Left lung (tissue), 10 donors: ENCODE results near the gene MAP3K9. TPM values are rescaled to one million over a fixed set of nuclear protein-coding genes. Genes with fewer than 3 reads are reported as not detected.

ENCODE experiments used
- ATAC-seq: fragments of 200-7000 bp; cut with Tn5 transposase; one replicate; pipeline ENCODE4 v1.9.1; 2020; ENCODE audit warnings: moderate library complexity
- DNase-seq, 4 donors: peaks; one replicate each; pipeline ENCODE4 v3.0.0-alpha.2; 2013 to 2020
- H3K27ac ChIP-seq, 2 donors: fragments of 200-600 bp; sonication (generic) in 1 of 2; one replicate each; pipeline versions ENCODE4 v1.5.0 to v1.8.0; 2020 to 2021
- H3K27me3 ChIP-seq, 2 donors: fragments of 200-600 bp; sonication (generic) in 1 of 2; one replicate each; pipeline versions ENCODE4 v1.5.0 to v1.8.0; 2020 to 2021
- H3K36me3 ChIP-seq, 2 donors: fragments of 200-600 bp; sonication (generic) in 1 of 2; one replicate each; pipeline versions ENCODE4 v1.5.0 to v1.8.0; 2020 to 2021
- H3K4me1 ChIP-seq, 2 donors: fragments of 200-600 bp; one replicate each; pipeline ENCODE4 v1.8.0; 2021
- H3K4me3 ChIP-seq, 2 donors: fragments of 200-600 bp; sonication (generic) in 1 of 2; one replicate each; pipeline versions ENCODE4 v1.5.0 to v1.8.0; 2020 to 2021; ENCODE audit warnings: mild to moderate bottlenecking in 1 of 2
- H3K9me3 ChIP-seq, 2 donors: fragments of 200-600 bp; sonication (generic) in 1 of 2; one replicate each; pipeline versions ENCODE4 v1.5.0 to v1.8.0; 2020 to 2021
- intact Hi-C, 2 donors: fragments of 100-400 bp; cut with DNase I; formaldehyde crosslinking; loops; one replicate each; pipeline versions ENCODE4 v1.11.2 to v1.14.2; 2022
- polyA plus RNA-seq, 6 donors: library from polyadenylated mRNA; unstranded; fragments of 120-200 nt; gene quantifications; one replicate each; pipeline ENCODE4 v1.2.1, GENCODE V29; 2013; ENCODE audit not compliant: insufficient read length in 6 of 6
- total RNA-seq, 2 donors: library from RNA; stranded (reverse); fragmentation: NEBNext Ultra II Directional; extraction: Animal tissue kit (Norgen Biotek cat#: 25700); gene quantifications; one replicate each; pipeline ENCODE4 v1.2.1, GENCODE V29; 2021
- TF ChIP-seq, protein P1 (sequence below), 2 donors: fragments of 200-600 bp; sonication (generic) in 1 of 2; IDR thresholded peaks; one replicate each; pipeline versions ENCODE4 v1.5.0 to v1.8.0; 2021; ENCODE audit warnings: antibody characterized with exemption in 2 of 2
- donor health status: DM: no; HTN: yes; CAD: no.
- donor health status: DM: no; HTN: no; CAD: no.

The MAP3K9 gene
- total and polyA plus RNA-seq, 8 donors = 5.1 to 13.1 (median 6.4) TPM

- Histone ChIP-seq H3K27ac (no peak overlapping the region), H3K4me3 (no peak overlapping the region), H3K4me1 (peaks cover 0 to 16% of the 10 kb centered on the region in 2 donors), H3K9me3 (no peaks in the 10 kb centered on the region), H3K27me3 (no peaks in the 10 kb centered on the region), H3K36me3 (no peaks in the 10 kb centered on the region)
- DNase-seq (no peak), ATAC-seq (no peak)
- TF ChIP-seq, protein P1, sequence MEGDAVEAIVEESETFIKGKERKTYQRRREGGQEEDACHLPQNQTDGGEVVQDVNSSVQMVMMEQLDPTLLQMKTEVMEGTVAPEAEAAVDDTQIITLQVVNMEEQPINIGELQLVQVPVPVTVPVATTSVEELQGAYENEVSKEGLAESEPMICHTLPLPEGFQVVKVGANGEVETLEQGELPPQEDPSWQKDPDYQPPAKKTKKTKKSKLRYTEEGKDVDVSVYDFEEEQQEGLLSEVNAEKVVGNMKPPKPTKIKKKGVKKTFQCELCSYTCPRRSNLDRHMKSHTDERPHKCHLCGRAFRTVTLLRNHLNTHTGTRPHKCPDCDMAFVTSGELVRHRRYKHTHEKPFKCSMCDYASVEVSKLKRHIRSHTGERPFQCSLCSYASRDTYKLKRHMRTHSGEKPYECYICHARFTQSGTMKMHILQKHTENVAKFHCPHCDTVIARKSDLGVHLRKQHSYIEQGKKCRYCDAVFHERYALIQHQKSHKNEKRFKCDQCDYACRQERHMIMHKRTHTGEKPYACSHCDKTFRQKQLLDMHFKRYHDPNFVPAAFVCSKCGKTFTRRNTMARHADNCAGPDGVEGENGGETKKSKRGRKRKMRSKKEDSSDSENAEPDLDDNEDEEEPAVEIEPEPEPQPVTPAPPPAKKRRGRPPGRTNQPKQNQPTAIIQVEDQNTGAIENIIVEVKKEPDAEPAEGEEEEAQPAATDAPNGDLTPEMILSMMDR (IDR thresholded peaks at IDR 0.05) = no peak
- intact Hi-C loops = no loop called here
Measured at GRCh38 chr14:70701610-70702009, 107.7 kb downstream of the MAP3K9 start.

DNA sequence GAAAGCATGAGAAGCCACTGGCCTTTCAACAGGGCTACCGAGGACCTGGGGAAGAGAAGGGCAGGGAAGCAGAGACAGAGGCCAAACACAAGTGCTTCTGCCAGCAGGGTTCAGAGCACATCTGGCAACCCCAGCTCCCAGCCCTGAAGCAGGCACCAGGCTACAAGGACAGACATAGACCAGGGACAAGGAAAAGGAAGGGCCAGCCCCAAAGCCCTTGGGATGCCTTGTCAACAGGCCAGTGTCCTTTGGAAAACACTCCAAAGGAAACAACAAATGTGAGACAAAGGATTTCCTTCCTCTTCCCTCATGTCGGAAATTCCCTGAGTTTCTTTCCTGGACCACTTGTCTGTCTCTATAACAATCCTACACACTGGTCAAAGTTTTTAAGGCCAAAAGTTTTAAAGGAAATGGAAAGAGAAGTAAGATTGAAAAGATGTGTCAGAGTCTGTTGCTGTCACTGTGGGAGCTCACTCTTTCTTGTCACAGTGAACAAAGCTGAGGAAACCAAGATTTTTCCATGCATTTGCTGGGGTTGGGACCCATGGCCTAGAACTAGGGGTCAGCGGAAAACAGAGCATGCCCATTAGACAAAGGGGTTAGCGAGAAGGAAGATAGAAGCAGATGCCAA lies 108.2 kb downstream of the MAP3K9 start:
- Histone ChIP-seq H3K4me1 (peaks cover 0 to 16% of the 10 kb centered on the region in 2 donors), H3K27ac (no peak overlapping the region), H3K4me3 (no peak overlapping the region), H3K36me3 (no peaks in the 10 kb centered on the region), H3K9me3 (no peaks in the 10 kb centered on the region), H3K27me3 (no peaks in the 10 kb centered on the region)
- intact Hi-C loops = no loop called here
- DNase-seq (no peak), ATAC-seq (no peak)
- TF ChIP-seq, protein P1 (IDR thresholded peaks at IDR 0.05) = no peak

- DNase-seq (no peak), ATAC-seq (no peak)
- H3K9me3 ChIP-seq = no peaks in the 10 kb centered on the region
- H3K27me3 ChIP-seq = no peaks in the 10 kb centered on the region
- intact Hi-C loops = no loop called here
- H3K36me3 ChIP-seq = no peaks in the 10 kb centered on the region
- no peak overlapping the region for H3K4me3 ChIP-seq
- peaks cover 0 to 16% of the 10 kb centered on the region in 2 donors for H3K4me1 ChIP-seq
- TF ChIP-seq, protein P1 (IDR thresholded peaks at IDR 0.05) = no peak
- no peak overlapping the region for H3K27ac ChIP-seq
Measured at GRCh38 chr14:70699646-70700045, 109.7 kb downstream of the MAP3K9 start.

DNA sequence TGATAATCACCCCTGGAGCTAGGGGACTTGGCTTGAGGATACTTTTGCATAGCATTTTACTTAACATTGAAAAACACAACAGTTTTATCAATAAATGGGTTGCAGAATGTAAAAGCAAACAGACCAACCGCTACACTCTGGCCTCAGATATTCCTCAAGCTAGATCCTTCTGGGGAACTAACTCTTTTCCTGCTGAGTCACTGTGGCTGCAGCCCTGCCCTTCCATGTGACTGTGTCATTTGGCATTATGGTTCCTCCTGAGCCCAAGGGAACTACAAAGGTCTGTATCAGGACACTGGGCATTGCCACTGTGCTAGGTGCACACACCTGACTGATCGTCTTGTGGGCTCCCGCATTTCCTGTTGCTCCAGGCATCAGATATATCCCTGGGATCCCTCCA lies 111.0 kb downstream of the MAP3K9 start:
- no peaks in the 10 kb centered on the region for H3K9me3 ChIP-seq
- H3K4me3 ChIP-seq = no peak overlapping the region
- ATAC-seq = peak; percentile 85
- no peaks in the 10 kb centered on the region for H3K27me3 ChIP-seq
- intact Hi-C loops = no loop called here
- H3K27ac ChIP-seq = peak overlapping the region in 1 of 2 donors; percentile 50
- TF ChIP-seq, protein P1 (IDR thresholded peaks at IDR 0.05) = no peak
- DNase-seq = peak in 2 of 4 donors; percentile 54 to 80
- peaks cover 0 to 16% of the 10 kb centered on the region in 2 donors for H3K4me1 ChIP-seq
- no peaks in the 10 kb centered on the region for H3K36me3 ChIP-seq

DNA sequence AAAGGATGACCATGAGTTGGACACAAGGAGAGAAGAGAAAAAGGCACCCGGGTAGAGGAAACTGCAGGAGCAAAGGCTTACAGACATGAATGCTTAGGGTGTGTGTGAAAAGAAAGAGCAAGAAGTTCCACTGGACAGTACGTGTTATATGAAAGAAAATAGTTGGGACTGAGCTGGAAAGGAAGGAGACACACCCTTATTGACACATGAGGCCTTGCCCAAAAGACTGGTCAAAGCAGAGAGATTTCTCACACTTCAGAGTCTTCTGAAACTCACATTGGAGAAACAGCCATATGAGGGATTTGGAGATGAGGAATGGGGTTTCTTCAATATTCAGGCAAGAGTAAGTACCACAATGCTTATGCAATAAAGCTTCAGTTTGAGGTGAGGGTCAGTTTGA lies 111.6 kb downstream of the MAP3K9 start:
- DNase-seq (no peak), ATAC-seq (peak; percentile 59)
- Histone ChIP-seq H3K9me3 (no peaks in the 10 kb centered on the region), H3K4me1 (peaks cover 0 to 16% of the 10 kb centered on the region in 2 donors), H3K36me3 (no peaks in the 10 kb centered on the region), H3K4me3 (no peak overlapping the region), H3K27me3 (no peaks in the 10 kb centered on the region), H3K27ac (peak overlapping the region in 1 of 2 donors; percentile 50)
- intact Hi-C loops = no loop called here
- TF ChIP-seq, protein P1 (IDR thresholded peaks at IDR 0.05) = no peak
